AG04450 (cell line): Measurements from ENCODE around the gene CERT1. TPM values are rescaled to one million over a fixed set of nuclear protein-coding genes. Genes with fewer than 3 reads are reported as not detected.

Experiments used
- CTCF ChIA-PET: fragments of 300-600, 350-600 bp; formaldehyde crosslinking; extraction: SDS; loops from one replicate; lab custom pipeline; 2022; ENCODE audit warnings: antibody characterized with exemption, inconsistent platforms; lab: Charles Lee
- POLR2A ChIA-PET: fragments of 350-600 bp; formaldehyde crosslinking; extraction: SDS; loops from one replicate; lab custom pipeline; 2021; ENCODE audit warnings: antibody characterized with exemption, inconsistent platforms; lab: Yijun Ruan, JAX
- DNase-seq: peaks from one replicate; pipeline ENCODE4 v3.0.0-alpha.2; 2011; ENCODE audit warnings: low read depth, low spot score
- H3K27ac ChIP-seq: one replicate; pipeline ENCODE4 v1.5.1; 2012; ENCODE audit warnings: low read depth, low read length, control low read depth
- H3K27me3 ChIP-seq: one replicate; pipeline ENCODE4 v1.6.0; 2012; ENCODE audit warnings: low read length; ENCODE audit not compliant: control insufficient read depth, insufficient read depth
- H3K4me3 ChIP-seq: 2 replicates; pipeline ENCODE4 v1.5.1; 2011; ENCODE audit warnings: mild to moderate bottlenecking, low read depth, low read length, control low read depth
- H3K9me3 ChIP-seq: 2 replicates; pipeline ENCODE4 v1.5.1; 2012; ENCODE audit warnings: low read length; ENCODE audit not compliant: control insufficient read depth, insufficient read depth
- polyA plus RNA-seq: library from polyadenylated mRNA; depleted of rRNA; stranded (reverse); fragments of >200 nt; gene quantifications from 2 replicates; pipeline ENCODE4 v1.2.3, GENCODE V29; 2011
- TF ChIP-seq, protein P1 (sequence below): IDR thresholded peaks from 2 replicates; pipeline ENCODE4 v1.5.1; 2011; ENCODE audit warnings: low read depth, low read length, control low read depth, inconsistent platforms

Gene CERT1
- polyA plus RNA-seq, 1 experiment: 17.1 TPM

DNA sequence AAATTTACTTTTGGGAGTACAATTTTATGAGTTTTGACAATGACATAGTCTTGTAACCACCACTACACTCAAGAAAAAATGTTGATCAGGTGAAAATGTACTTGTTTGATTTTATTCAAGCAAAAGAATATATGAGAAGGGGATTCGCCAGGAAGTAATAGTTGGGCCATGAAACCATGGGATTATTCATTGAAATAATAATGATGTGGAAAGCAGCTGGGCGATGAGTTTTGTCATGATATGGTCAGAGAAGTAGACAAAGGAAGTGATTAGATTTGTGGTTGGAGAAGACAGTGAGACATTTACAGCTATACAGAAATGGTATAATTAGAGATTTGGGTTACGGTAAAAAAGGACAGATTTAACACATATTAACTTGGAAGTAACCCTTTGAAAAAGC is 163.2 kb downstream of the CERT1 start:
- DNase-seq: no peak
- ChIA-PET CTCF (interaction anchor here (0.5 kb wide), 1 partner anchor 11 kb away, joined by 3 read pairs; the partner anchor contains the start of gene HMGCR), POLR2A (no interaction called here)
- H3K27ac ChIP-seq: no peak overlapping the region
- no peaks in the 10 kb centered on the region for H3K9me3 ChIP-seq
- no peaks in the 10 kb centered on the region for H3K27me3 ChIP-seq
- TF ChIP-seq, protein P1, sequence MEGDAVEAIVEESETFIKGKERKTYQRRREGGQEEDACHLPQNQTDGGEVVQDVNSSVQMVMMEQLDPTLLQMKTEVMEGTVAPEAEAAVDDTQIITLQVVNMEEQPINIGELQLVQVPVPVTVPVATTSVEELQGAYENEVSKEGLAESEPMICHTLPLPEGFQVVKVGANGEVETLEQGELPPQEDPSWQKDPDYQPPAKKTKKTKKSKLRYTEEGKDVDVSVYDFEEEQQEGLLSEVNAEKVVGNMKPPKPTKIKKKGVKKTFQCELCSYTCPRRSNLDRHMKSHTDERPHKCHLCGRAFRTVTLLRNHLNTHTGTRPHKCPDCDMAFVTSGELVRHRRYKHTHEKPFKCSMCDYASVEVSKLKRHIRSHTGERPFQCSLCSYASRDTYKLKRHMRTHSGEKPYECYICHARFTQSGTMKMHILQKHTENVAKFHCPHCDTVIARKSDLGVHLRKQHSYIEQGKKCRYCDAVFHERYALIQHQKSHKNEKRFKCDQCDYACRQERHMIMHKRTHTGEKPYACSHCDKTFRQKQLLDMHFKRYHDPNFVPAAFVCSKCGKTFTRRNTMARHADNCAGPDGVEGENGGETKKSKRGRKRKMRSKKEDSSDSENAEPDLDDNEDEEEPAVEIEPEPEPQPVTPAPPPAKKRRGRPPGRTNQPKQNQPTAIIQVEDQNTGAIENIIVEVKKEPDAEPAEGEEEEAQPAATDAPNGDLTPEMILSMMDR: no peak
- H3K4me3 ChIP-seq: no peak overlapping the region

DNA sequence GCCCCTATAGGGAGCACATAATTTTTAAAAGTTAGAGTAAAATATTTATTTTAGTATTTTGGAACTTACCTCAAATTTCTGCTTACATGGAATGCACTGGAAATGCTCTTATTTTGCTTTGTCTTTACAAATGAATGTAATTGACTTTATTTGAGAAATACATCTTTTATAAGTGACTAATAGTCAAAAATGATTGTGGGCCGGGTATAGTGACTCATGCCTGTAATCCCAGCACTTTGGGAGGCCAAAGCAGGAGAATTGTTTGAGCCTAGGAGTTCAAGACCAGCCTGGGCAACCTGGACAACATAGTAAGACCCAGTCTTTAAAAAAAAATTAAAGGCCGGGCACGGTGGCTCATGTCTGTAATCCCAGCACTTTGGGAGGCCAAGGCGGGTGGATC is 168.6 kb downstream of the CERT1 start:
- ChIA-PET POLR2A (no interaction called here), CTCF (interaction anchor here (4.6 kb wide), 1 partner anchor 106 kb away, joined by 23 read pairs; the partner anchor contains the start of gene ANKRD31)
- TF ChIP-seq, protein P1: no peak
- Histone ChIP-seq H3K9me3 (no peaks in the 10 kb centered on the region), H3K27me3 (no peaks in the 10 kb centered on the region), H3K27ac (no peak overlapping the region), H3K4me3 (no peak overlapping the region)
- no peak for DNase-seq

DNA sequence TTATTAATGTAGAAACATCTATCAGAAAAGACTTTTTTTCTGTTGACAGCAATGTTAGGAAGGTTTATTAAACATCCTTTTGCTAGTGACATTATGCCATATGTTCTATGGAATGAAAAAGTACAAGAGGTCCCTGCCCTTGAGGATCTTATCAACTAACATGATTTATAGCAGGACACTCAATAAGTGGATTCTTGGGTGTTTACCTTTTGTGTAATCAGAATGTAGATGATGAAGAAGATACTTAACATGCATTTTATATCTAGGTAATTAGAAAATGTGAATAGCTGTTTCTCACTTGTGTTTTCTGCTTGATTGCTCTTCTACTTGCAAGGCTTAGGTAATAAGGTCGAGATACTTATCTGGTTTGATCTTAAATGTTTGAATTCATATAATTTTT is 169.5 kb downstream of the CERT1 start:
- Histone ChIP-seq H3K4me3 (no peak overlapping the region), H3K9me3 (no peaks in the 10 kb centered on the region; the same call in 1 of the 2 replicates), H3K27me3 (no peaks in the 10 kb centered on the region), H3K27ac (no peak overlapping the region)
- DNase-seq: no peak
- CTCF ChIA-PET: interaction anchor here (0.7 to 4.6 kb wide), 2 partner anchors 105 to 386 kb away, joined by 3 to 23 read pairs; partner anchors contain the start of gene ANKRD31
- TF ChIP-seq, protein P1: no peak
- POLR2A ChIA-PET: no interaction called here

DNA sequence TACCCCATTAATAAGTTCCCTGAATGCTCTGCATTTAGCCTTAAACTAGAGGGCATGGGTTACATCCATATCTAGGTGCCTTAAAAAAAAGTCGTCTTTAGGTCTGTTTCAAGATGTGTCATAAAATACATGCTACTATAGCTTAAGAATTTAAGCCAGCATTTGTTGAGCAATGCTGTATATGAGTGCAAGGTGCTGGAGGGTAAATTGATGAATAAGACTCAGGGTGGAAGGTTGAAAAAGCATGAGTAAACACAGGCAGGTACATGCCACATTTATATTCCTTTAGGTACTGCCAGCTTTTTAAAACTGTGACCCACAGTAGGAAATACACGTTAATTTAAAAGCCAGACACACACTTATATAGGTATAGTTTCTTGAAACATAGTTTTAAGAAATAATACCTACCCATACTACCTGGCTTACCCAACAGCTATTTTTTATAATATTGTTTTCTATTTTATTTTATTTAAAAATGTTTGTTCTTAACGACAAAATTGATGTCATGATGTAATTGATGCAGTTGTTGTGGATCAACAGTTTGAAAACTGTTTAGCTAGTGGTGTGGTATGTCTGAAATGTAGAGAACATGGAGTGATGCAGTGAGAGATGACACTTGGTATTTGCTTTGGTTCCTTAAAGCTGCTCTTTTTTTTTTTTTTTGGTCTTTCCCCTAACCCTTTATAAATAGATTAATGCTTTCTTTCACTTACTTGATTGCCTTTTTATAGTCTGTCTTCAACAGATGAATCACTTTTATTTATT is 170.5 kb downstream of the CERT1 start:
- TF ChIP-seq, protein P1: no peak
- Histone ChIP-seq H3K4me3 (no peak overlapping the region), H3K27me3 (no peaks in the 10 kb centered on the region), H3K9me3 (no peaks in the 10 kb centered on the region; the same call in 1 of the 2 replicates), H3K27ac (no peak overlapping the region)
- POLR2A ChIA-PET: no interaction called here
- CTCF ChIA-PET: interaction anchor here (0.5 to 4.6 kb wide), 4 partner anchors 104 to 385 kb away, joined by 3 to 23 read pairs (median 4); partner anchors contain the start of gene ANKRD31
- no peak for DNase-seq

DNA sequence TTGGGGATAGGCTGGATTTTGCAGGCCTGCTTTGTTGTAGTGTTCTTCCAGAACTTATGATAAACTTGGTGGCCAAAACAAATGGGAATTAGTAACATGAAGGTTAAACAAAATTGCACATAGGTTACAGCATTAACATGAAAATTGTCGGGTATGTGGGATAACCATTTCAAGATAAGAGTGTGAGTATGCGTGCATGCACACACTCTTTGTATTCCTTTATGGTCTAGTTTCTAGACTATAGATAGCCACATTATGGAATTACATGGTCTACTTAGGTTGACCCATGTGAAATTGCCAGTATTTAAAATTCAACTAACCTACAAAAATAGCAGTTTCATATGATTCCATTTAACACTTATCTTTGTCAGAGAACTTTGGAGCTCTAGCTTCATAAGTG is 173.0 kb downstream of the CERT1 start:
- no peak for DNase-seq
- no peaks in the 10 kb centered on the region; the same call in 1 of the 2 replicates for H3K9me3 ChIP-seq
- H3K4me3 ChIP-seq: peak overlapping the region; percentile 91
- H3K27me3 ChIP-seq: no peaks in the 10 kb centered on the region
- TF ChIP-seq, protein P1: no peak
- no peak overlapping the region for H3K27ac ChIP-seq
- POLR2A ChIA-PET: no interaction called here
- CTCF ChIA-PET: interaction anchor here (1.1 to 4.6 kb wide), 2 partner anchors 9 to 102 kb away, joined by 6 to 23 read pairs; partner anchors contain the start of gene ANKRD31
